ENCODE measurements around the gene BRME1. TPM values are rescaled to one million over a fixed set of nuclear protein-coding genes. Genes with fewer than 3 reads are reported as not detected.

BRME1 gene
- total RNA-seq, 1 donor from 2014 or later: 3.7 TPM

DNA sequence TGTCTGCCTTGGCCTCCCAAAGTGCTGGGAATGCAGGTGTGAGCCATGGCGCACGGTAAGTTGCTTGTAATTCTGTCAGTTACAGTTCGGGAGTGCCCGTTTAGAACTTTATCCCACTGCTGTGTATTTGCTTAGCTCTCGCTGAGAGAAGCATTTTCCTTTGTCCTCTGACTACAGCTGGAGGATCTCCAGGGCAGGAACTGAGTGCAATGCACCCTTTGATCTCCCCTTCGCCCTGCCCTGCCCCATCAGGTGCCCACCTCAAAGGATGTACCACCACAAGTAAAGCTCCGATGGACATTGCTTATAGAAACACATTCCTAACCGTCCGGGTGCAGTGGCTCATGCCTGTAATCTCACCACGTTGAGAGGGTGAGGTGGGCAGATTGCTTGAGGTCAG lies 6.5 kb downstream of the BRME1 start:
- no peaks in the 10 kb centered on the region for H3K9me3 Mint-ChIP-seq (ENCODE audit: unreplicated experiment)
- TF ChIP-seq CTCF (IDR thresholded peaks at IDR 0.05): no peak
- no peak for DNase-seq (ENCODE audit: extremely low spot score, unreplicated experiment)
- H3K4me1 Mint-ChIP-seq (ENCODE audit: unreplicated experiment): peaks cover 2% of the 10 kb centered on the region
- no peaks in the 10 kb centered on the region for H3K27me3 Mint-ChIP-seq (ENCODE audit: unreplicated experiment)
- H3K4me3 Mint-ChIP-seq (ENCODE audit: unreplicated experiment): no peak overlapping the region
- H3K27ac Mint-ChIP-seq (ENCODE audit: unreplicated experiment): no peak overlapping the region
- H3K36me3 Mint-ChIP-seq (ENCODE audit: unreplicated experiment): no peaks in the 10 kb centered on the region

DNA sequence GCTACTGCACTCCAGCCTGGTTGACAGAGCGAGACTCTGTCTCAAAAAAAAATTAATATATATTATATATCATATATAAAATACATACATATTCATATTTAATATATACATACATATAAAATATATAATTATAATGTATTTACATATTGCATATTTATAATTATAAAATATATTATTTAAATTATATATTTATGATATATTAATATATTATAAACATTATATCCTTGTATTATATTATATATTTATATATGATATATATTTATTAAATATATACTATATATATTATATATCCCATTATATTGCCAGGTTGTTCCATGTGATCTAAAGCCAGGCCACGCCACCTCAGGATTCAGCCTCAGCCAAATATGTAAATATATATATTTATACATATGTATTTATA lies 9.7 kb downstream of the BRME1 start:
- Mint-ChIP-seq H3K9me3 (ENCODE audit: unreplicated experiment) (no peaks in the 10 kb centered on the region), H3K4me3 (ENCODE audit: unreplicated experiment) (no peak overlapping the region), H3K27me3 (ENCODE audit: unreplicated experiment) (no peaks in the 10 kb centered on the region), H3K4me1 (ENCODE audit: unreplicated experiment) (peaks cover 2% of the 10 kb centered on the region), H3K27ac (ENCODE audit: unreplicated experiment) (no peak overlapping the region), H3K36me3 (ENCODE audit: unreplicated experiment) (no peaks in the 10 kb centered on the region)
- no peak for DNase-seq (ENCODE audit: extremely low spot score, unreplicated experiment)
- TF ChIP-seq CTCF (IDR thresholded peaks at IDR 0.05): no peak

DNA sequence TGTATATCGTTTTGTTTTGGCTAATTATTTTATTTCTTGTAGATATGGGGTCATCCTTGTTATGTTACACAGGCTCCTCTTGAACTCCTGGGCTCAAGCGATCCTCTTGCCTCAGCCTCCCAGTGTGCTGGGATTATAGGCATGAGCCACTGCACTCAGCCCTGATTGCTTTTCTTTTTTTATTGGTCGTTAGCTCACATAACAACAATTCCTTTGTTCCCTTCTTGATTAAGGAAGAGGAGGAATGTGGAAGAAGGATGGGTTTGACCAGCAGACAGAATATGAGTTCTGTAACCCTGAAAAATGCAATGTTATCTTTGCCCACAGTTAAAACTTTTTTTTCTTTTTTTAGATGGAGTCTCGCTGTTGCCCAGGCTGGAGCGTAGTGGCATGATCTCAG lies 11.4 kb downstream of the BRME1 start:
- H3K27me3 Mint-ChIP-seq (ENCODE audit: unreplicated experiment): no peaks in the 10 kb centered on the region
- no peak for DNase-seq (ENCODE audit: extremely low spot score, unreplicated experiment)
- no peak overlapping the region for H3K4me3 Mint-ChIP-seq (ENCODE audit: unreplicated experiment)
- H3K27ac Mint-ChIP-seq (ENCODE audit: unreplicated experiment): no peak overlapping the region
- no peaks in the 10 kb centered on the region for H3K36me3 Mint-ChIP-seq (ENCODE audit: unreplicated experiment)
- no peaks in the 10 kb centered on the region for H3K4me1 Mint-ChIP-seq (ENCODE audit: unreplicated experiment)
- no peaks in the 10 kb centered on the region for H3K9me3 Mint-ChIP-seq (ENCODE audit: unreplicated experiment)
- no peak for TF ChIP-seq CTCF (IDR thresholded peaks at IDR 0.05)

- H3K4me3 Mint-ChIP-seq (ENCODE audit: unreplicated experiment): no peak overlapping the region
These were observed 13.0 kb downstream of the BRME1 start for GRCh38 chr19:13892870-13893269.

DNA sequence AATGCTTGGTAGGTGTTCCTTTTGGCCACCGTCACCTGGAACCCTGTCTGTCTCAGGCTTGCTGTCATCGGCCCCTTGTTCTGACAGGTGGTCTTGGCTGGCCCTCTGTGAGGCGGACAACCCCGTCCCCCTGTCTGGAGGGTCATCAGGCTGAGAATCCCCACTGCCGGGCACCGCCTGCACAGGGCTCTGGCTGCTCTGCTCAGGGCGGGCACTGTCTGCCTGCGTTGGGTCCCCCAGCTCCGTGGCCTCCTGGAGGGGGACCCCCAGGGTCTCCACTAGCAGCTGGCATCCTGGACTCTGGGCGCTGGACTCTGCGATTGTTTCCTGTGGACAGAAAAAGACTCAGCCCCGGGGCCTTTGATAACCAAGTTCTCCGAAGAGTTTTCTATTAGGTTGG lies 15.8 kb downstream of the BRME1 start:
- no peaks in the 10 kb centered on the region for H3K4me1 Mint-ChIP-seq (ENCODE audit: unreplicated experiment)
- no peaks in the 10 kb centered on the region for H3K36me3 Mint-ChIP-seq (ENCODE audit: unreplicated experiment)
- H3K27me3 Mint-ChIP-seq (ENCODE audit: unreplicated experiment): no peaks in the 10 kb centered on the region
- no peak for DNase-seq (ENCODE audit: extremely low spot score, unreplicated experiment)
- H3K9me3 Mint-ChIP-seq (ENCODE audit: unreplicated experiment): no peaks in the 10 kb centered on the region
- no peak overlapping the region for H3K27ac Mint-ChIP-seq (ENCODE audit: unreplicated experiment)
- no peak for TF ChIP-seq CTCF (IDR thresholded peaks at IDR 0.05)
- H3K4me3 Mint-ChIP-seq (ENCODE audit: unreplicated experiment): no peak overlapping the region

More at GRCh38 chr19:13892870-13893269, 13.0 kb downstream of the BRME1 start:
- Mint-ChIP-seq H3K4me1 (ENCODE audit: unreplicated experiment) (no peaks in the 10 kb centered on the region), H3K27ac (ENCODE audit: unreplicated experiment) (no peak overlapping the region), H3K36me3 (ENCODE audit: unreplicated experiment) (no peaks in the 10 kb centered on the region), H3K9me3 (ENCODE audit: unreplicated experiment) (no peaks in the 10 kb centered on the region), H3K27me3 (ENCODE audit: unreplicated experiment) (no peaks in the 10 kb centered on the region)
- DNase-seq (ENCODE audit: extremely low spot score, unreplicated experiment): no peak
- TF ChIP-seq CTCF (IDR thresholded peaks at IDR 0.05): no peak
